ENCODE measurements around the gene CTSC. TPM values are rescaled to one million over a fixed set of nuclear protein-coding genes. Genes with fewer than 3 reads are reported as not detected.

CTSC gene
- polyA plus RNA-seq, 3 donors, result 150 to 415 (median 284) TPM

- H3K36me3 ChIP-seq (replicated peaks in 1 of 2; ENCODE audit: control insufficient read depth in 1 of 2, insufficient read depth in 2 of 2, low read length in 2 of 2), result peaks cover 59 to 100% of the 10 kb centered on the region in 2 donors
- DNase-seq, result no peak
Measured at GRCh38 chr11:88297863-88298262, 39.7 kb downstream of the CTSC start.

GRCh38 chr11:88297421-88297820 is 40.1 kb downstream of the CTSC start:
- H3K36me3 Mint-ChIP-seq, result peaks cover 76 to 82% of the 10 kb centered on the region in 2 donors
- intact Hi-C loops (cut with micrococcal nuclease), result no loop called here
- no peak for TF ChIP-seq CTCF (IDR thresholded peaks at IDR 0.05)
- Histone ChIP-seq H3K27me3 (ENCODE audit: control insufficient read depth in 2 of 2, insufficient read depth in 2 of 2, low read length in 2 of 2) (no peaks in the 10 kb centered on the region), H3K79me2 (ENCODE audit: insufficient read depth, low read length) (peaks cover 7% of the 10 kb centered on the region), H3K9me3 (replicated peaks in 1 of 2; ENCODE audit: control insufficient read depth in 1 of 2, insufficient read depth in 1 of 2, low read length in 2 of 2) (no peaks in the 10 kb centered on the region), H3K4me1 (ENCODE audit: control insufficient read depth in 1 of 2, insufficient read depth in 2 of 2, low read length in 2 of 2) (peaks cover 13 to 14% of the 10 kb centered on the region in 2 donors), H3K4me3 (replicated peaks in 1 of 3; ENCODE audit: low read depth in 2 of 3, low read length in 3 of 3) (no peak overlapping the region), H3K36me3 (replicated peaks in 1 of 2; ENCODE audit: control insufficient read depth in 1 of 2, insufficient read depth in 2 of 2, low read length in 2 of 2) (peaks cover 62 to 100% of the 10 kb centered on the region in 2 donors), H3K4me2 (replicated peaks; ENCODE audit: extremely low read depth, low read length, poor library complexity, severe bottlenecking) (no peak overlapping the region), H3K27ac (ENCODE audit: low read depth in 1 of 2, low read length in 2 of 2) (peak overlapping the region in 1 of 2 donors; percentile 54), H4K20me1 (ENCODE audit: insufficient read depth, low read length) (peaks cover 48% of the 10 kb centered on the region), H3K9ac (ENCODE audit: insufficient read depth, low read length, poor library complexity, severe bottlenecking) (no peak overlapping the region), H2AFZ (ENCODE audit: insufficient read depth, low read depth, low read length, poor library complexity, severe bottlenecking) (no peak overlapping the region)
- H3K4me3 Mint-ChIP-seq, result no peak overlapping the region
- H3K9me3 Mint-ChIP-seq, result no peaks in the 10 kb centered on the region
- DNase-seq, result no peak
- 100% methylated on average over 1 of the region's 2 CpGs for WGBS (ENCODE audit: insufficient coverage)
- no peaks in the 10 kb centered on the region for H3K27me3 Mint-ChIP-seq (ENCODE audit: low read depth in 3 of 3)
- H3K27ac Mint-ChIP-seq, result peak overlapping the region in 3 of 7 donors; percentile 23 to 71 (median 30)
- peaks cover 27% of the 10 kb centered on the region for H3K4me1 Mint-ChIP-seq

More at GRCh38 chr11:88297863-88298262, 39.7 kb downstream of the CTSC start:
- H3K9ac ChIP-seq (ENCODE audit: insufficient read depth, low read length, poor library complexity, severe bottlenecking), result no peak overlapping the region
- Mint-ChIP-seq H3K36me3 (peaks cover 72 to 82% of the 10 kb centered on the region in 2 donors), H3K4me3 (peak overlapping the region in 1 of 2 donors; percentile 11), H3K27ac (peak overlapping the region in 4 of 7 donors; percentile 23 to 71 (median 50)), H3K9me3 (no peaks in the 10 kb centered on the region), H3K4me1 (peaks cover 27% of the 10 kb centered on the region), H3K27me3 (ENCODE audit: low read depth in 3 of 3) (no peaks in the 10 kb centered on the region)
- H3K9me3 ChIP-seq (replicated peaks in 1 of 2; ENCODE audit: control insufficient read depth in 1 of 2, insufficient read depth in 1 of 2, low read length in 2 of 2), result no peaks in the 10 kb centered on the region
- intact Hi-C loops (cut with micrococcal nuclease), result no loop called here
- peak overlapping the region in 1 of 2 donors; percentile 54 for H3K27ac ChIP-seq (ENCODE audit: low read depth in 1 of 2, low read length in 2 of 2)
- WGBS (ENCODE audit: insufficient coverage), result no CpG with 5 or more reads among the region's 2 CpGs
- H3K4me3 ChIP-seq (replicated peaks in 1 of 3; ENCODE audit: low read depth in 2 of 3, low read length in 3 of 3), result no peak overlapping the region
- H3K79me2 ChIP-seq (ENCODE audit: insufficient read depth, low read length), result peaks cover 8% of the 10 kb centered on the region
- TF ChIP-seq CTCF (IDR thresholded peaks at IDR 0.05), result no peak
- H4K20me1 ChIP-seq (ENCODE audit: insufficient read depth, low read length), result peaks cover 48% of the 10 kb centered on the region
- H3K27me3 ChIP-seq (ENCODE audit: control insufficient read depth in 2 of 2, insufficient read depth in 2 of 2, low read length in 2 of 2), result no peaks in the 10 kb centered on the region
- H3K4me1 ChIP-seq (ENCODE audit: control insufficient read depth in 1 of 2, insufficient read depth in 2 of 2, low read length in 2 of 2), result peaks cover 13 to 14% of the 10 kb centered on the region in 2 donors
- H3K4me2 ChIP-seq (replicated peaks; ENCODE audit: extremely low read depth, low read length, poor library complexity, severe bottlenecking), result peak overlapping the region; percentile 4
- no peak overlapping the region for H2AFZ ChIP-seq (ENCODE audit: insufficient read depth, low read depth, low read length, poor library complexity, severe bottlenecking)

Data from CD14-positive monocyte (primary cell).